GM12875 (cell line): ENCODE data around the gene RELN.

Experiments
- H3K4me3 ChIP-seq: one replicate; pipeline ENCODE4 v1.5.1; 2011; ENCODE audit warnings: low read depth, low read length, control low read depth
- CTCF ChIP-seq: IDR thresholded peaks from 2 replicates; pipeline ENCODE4 v1.5.1; 2011; ENCODE audit warnings: low read depth, mild to moderate bottlenecking, control low read depth, inconsistent platforms, low read length, moderate library complexity, borderline replicate concordance; ENCODE audit not compliant: insufficient read depth

The RELN gene

GRCh38 chr7:103777440-103777839, 212.0 kb downstream of the RELN start:
- no peak for TF ChIP-seq CTCF
- H3K4me3 ChIP-seq = no peak overlapping the region

- no peak for TF ChIP-seq CTCF
- no peak overlapping the region for H3K4me3 ChIP-seq
These were observed 215.7 kb downstream of the RELN start for GRCh38 chr7:103773726-103774125.

GRCh38 chr7:103772171-103772773, 217.2 kb downstream of the RELN start:
- no peak overlapping the region for H3K4me3 ChIP-seq
- TF ChIP-seq CTCF = no peak

- no peak for TF ChIP-seq CTCF
- H3K4me3 ChIP-seq = no peak overlapping the region
These were observed 218.2 kb downstream of the RELN start for GRCh38 chr7:103771294-103771693.

GRCh38 chr7:103766660-103767059, 222.8 kb downstream of the RELN start:
- no peak for TF ChIP-seq CTCF
- H3K4me3 ChIP-seq = no peak overlapping the region

- no peak for TF ChIP-seq CTCF
- H3K4me3 ChIP-seq = no peak overlapping the region
These were observed 223.6 kb downstream of the RELN start for GRCh38 chr7:103765901-103766300.

- no peak overlapping the region for H3K4me3 ChIP-seq
- no peak for TF ChIP-seq CTCF
These were observed 224.6 kb downstream of the RELN start for GRCh38 chr7:103764901-103765300.
